Measurements from ENCODE around the gene MAP3K9.

MAP3K9 gene

GRCh38 chr14:70716958-70717357 lies 92.4 kb downstream of the MAP3K9 start:
- H3K36me3 ChIP-seq (ENCODE audit: control insufficient read depth in 5 of 5, insufficient read depth in 5 of 5, low read length in 5 of 5), result no peaks in the 10 kb centered on the region
- H3K4me3 ChIP-seq (ENCODE audit: low read depth in 1 of 5, low read length in 5 of 5), result no peak overlapping the region
- no peaks in the 10 kb centered on the region for H3K27me3 ChIP-seq (ENCODE audit: control insufficient read depth in 5 of 5, insufficient read depth in 4 of 5, low read length in 5 of 5)
- H3K9me3 ChIP-seq (ENCODE audit: control insufficient read depth in 5 of 5, low read length in 5 of 5), result no peaks in the 10 kb centered on the region
- no peak overlapping the region for H3K27ac ChIP-seq (ENCODE audit: low read depth, low read length)
- peaks cover 0 to 10% (median 8%) of the 10 kb centered on the region in 5 donors for H3K4me1 ChIP-seq (ENCODE audit: control insufficient read depth in 5 of 5, insufficient read depth in 5 of 5, low read length in 5 of 5)
- no peak overlapping the region for H3K9ac ChIP-seq (ENCODE audit: low read length in 5 of 5)

GRCh38 chr14:70716483-70716882 lies 92.8 kb downstream of the MAP3K9 start:
- Histone ChIP-seq H3K9ac (ENCODE audit: low read length in 5 of 5) (no peak overlapping the region), H3K9me3 (ENCODE audit: control insufficient read depth in 5 of 5, low read length in 5 of 5) (no peaks in the 10 kb centered on the region), H3K27me3 (ENCODE audit: control insufficient read depth in 5 of 5, insufficient read depth in 4 of 5, low read length in 5 of 5) (no peaks in the 10 kb centered on the region), H3K36me3 (ENCODE audit: control insufficient read depth in 5 of 5, insufficient read depth in 5 of 5, low read length in 5 of 5) (no peaks in the 10 kb centered on the region), H3K4me3 (ENCODE audit: low read depth in 1 of 5, low read length in 5 of 5) (no peak overlapping the region), H3K27ac (ENCODE audit: low read depth, low read length) (no peak overlapping the region), H3K4me1 (ENCODE audit: control insufficient read depth in 5 of 5, insufficient read depth in 5 of 5, low read length in 5 of 5) (peaks cover 0 to 10% (median 6%) of the 10 kb centered on the region in 5 donors)

- H3K4me3 ChIP-seq (ENCODE audit: low read depth in 1 of 5, low read length in 5 of 5), result no peak overlapping the region
- no peak overlapping the region for H3K27ac ChIP-seq (ENCODE audit: low read depth, low read length)
- H3K4me1 ChIP-seq (ENCODE audit: control insufficient read depth in 5 of 5, insufficient read depth in 5 of 5, low read length in 5 of 5), result peaks cover 0 to 10% (median 0%) of the 10 kb centered on the region in 5 donors
- no peaks in the 10 kb centered on the region for H3K36me3 ChIP-seq (ENCODE audit: control insufficient read depth in 5 of 5, insufficient read depth in 5 of 5, low read length in 5 of 5)
- H3K27me3 ChIP-seq (ENCODE audit: control insufficient read depth in 5 of 5, insufficient read depth in 4 of 5, low read length in 5 of 5), result peaks cover 0 to 3% (median 0%) of the 10 kb centered on the region in 5 donors
- H3K9ac ChIP-seq (ENCODE audit: low read length in 5 of 5), result no peak overlapping the region
- no peaks in the 10 kb centered on the region for H3K9me3 ChIP-seq (ENCODE audit: control insufficient read depth in 5 of 5, low read length in 5 of 5)
Observed at GRCh38 chr14:70714055-70714550, 95.2 kb downstream of the MAP3K9 start.

GRCh38 chr14:70713511-70713916 lies 95.8 kb downstream of the MAP3K9 start:
- no peak overlapping the region for H3K4me3 ChIP-seq (ENCODE audit: low read depth in 1 of 5, low read length in 5 of 5)
- no peaks in the 10 kb centered on the region for H3K36me3 ChIP-seq (ENCODE audit: control insufficient read depth in 5 of 5, insufficient read depth in 5 of 5, low read length in 5 of 5)
- H3K27me3 ChIP-seq (ENCODE audit: control insufficient read depth in 5 of 5, insufficient read depth in 4 of 5, low read length in 5 of 5), result peaks cover 0 to 3% (median 0%) of the 10 kb centered on the region in 5 donors
- H3K27ac ChIP-seq (ENCODE audit: low read depth, low read length), result no peak overlapping the region
- no peak overlapping the region for H3K9ac ChIP-seq (ENCODE audit: low read length in 5 of 5)
- no peaks in the 10 kb centered on the region for H3K9me3 ChIP-seq (ENCODE audit: control insufficient read depth in 5 of 5, low read length in 5 of 5)
- peaks cover 0 to 10% (median 0%) of the 10 kb centered on the region in 5 donors for H3K4me1 ChIP-seq (ENCODE audit: control insufficient read depth in 5 of 5, insufficient read depth in 5 of 5, low read length in 5 of 5)

GRCh38 chr14:70713096-70713495 lies 96.2 kb downstream of the MAP3K9 start:
- Histone ChIP-seq H3K4me1 (ENCODE audit: control insufficient read depth in 5 of 5, insufficient read depth in 5 of 5, low read length in 5 of 5) (peaks cover 0 to 10% (median 0%) of the 10 kb centered on the region in 5 donors), H3K4me3 (ENCODE audit: low read depth in 1 of 5, low read length in 5 of 5) (no peak overlapping the region), H3K27ac (ENCODE audit: low read depth, low read length) (no peak overlapping the region), H3K27me3 (ENCODE audit: control insufficient read depth in 5 of 5, insufficient read depth in 4 of 5, low read length in 5 of 5) (peaks cover 0 to 3% (median 0%) of the 10 kb centered on the region in 5 donors), H3K36me3 (ENCODE audit: control insufficient read depth in 5 of 5, insufficient read depth in 5 of 5, low read length in 5 of 5) (no peaks in the 10 kb centered on the region), H3K9me3 (ENCODE audit: control insufficient read depth in 5 of 5, low read length in 5 of 5) (no peaks in the 10 kb centered on the region), H3K9ac (ENCODE audit: low read length in 5 of 5) (no peak overlapping the region)

- H3K27me3 ChIP-seq (ENCODE audit: control insufficient read depth in 5 of 5, insufficient read depth in 4 of 5, low read length in 5 of 5), result peaks cover 0 to 3% (median 0%) of the 10 kb centered on the region in 5 donors
- H3K4me3 ChIP-seq (ENCODE audit: low read depth in 1 of 5, low read length in 5 of 5), result no peak overlapping the region
- peaks cover 0 to 10% (median 0%) of the 10 kb centered on the region in 5 donors for H3K4me1 ChIP-seq (ENCODE audit: control insufficient read depth in 5 of 5, insufficient read depth in 5 of 5, low read length in 5 of 5)
- H3K27ac ChIP-seq (ENCODE audit: low read depth, low read length), result no peak overlapping the region
- H3K9me3 ChIP-seq (ENCODE audit: control insufficient read depth in 5 of 5, low read length in 5 of 5), result no peaks in the 10 kb centered on the region
- no peak overlapping the region for H3K9ac ChIP-seq (ENCODE audit: low read length in 5 of 5)
- no peaks in the 10 kb centered on the region for H3K36me3 ChIP-seq (ENCODE audit: control insufficient read depth in 5 of 5, insufficient read depth in 5 of 5, low read length in 5 of 5)
Observed at GRCh38 chr14:70711451-70711850, 97.9 kb downstream of the MAP3K9 start.

GRCh38 chr14:70709726-70710382 lies 99.5 kb downstream of the MAP3K9 start:
- Histone ChIP-seq H3K9ac (ENCODE audit: low read length in 5 of 5) (no peak overlapping the region), H3K9me3 (ENCODE audit: control insufficient read depth in 5 of 5, low read length in 5 of 5) (no peaks in the 10 kb centered on the region), H3K36me3 (ENCODE audit: control insufficient read depth in 5 of 5, insufficient read depth in 5 of 5, low read length in 5 of 5) (no peaks in the 10 kb centered on the region), H3K4me1 (ENCODE audit: control insufficient read depth in 5 of 5, insufficient read depth in 5 of 5, low read length in 5 of 5) (peaks cover 0 to 10% (median 0%) of the 10 kb centered on the region in 5 donors), H3K4me3 (ENCODE audit: low read depth in 1 of 5, low read length in 5 of 5) (no peak overlapping the region), H3K27me3 (ENCODE audit: control insufficient read depth in 5 of 5, insufficient read depth in 4 of 5, low read length in 5 of 5) (peaks cover 0 to 8% (median 0%) of the 10 kb centered on the region in 5 donors), H3K27ac (ENCODE audit: low read depth, low read length) (no peak overlapping the region)

- Histone ChIP-seq H3K27me3 (ENCODE audit: control insufficient read depth in 5 of 5, insufficient read depth in 4 of 5, low read length in 5 of 5) (peaks cover 0 to 8% (median 0%) of the 10 kb centered on the region in 5 donors), H3K9ac (ENCODE audit: low read length in 5 of 5) (no peak overlapping the region), H3K4me3 (ENCODE audit: low read depth in 1 of 5, low read length in 5 of 5) (no peak overlapping the region), H3K36me3 (ENCODE audit: control insufficient read depth in 5 of 5, insufficient read depth in 5 of 5, low read length in 5 of 5) (no peaks in the 10 kb centered on the region), H3K4me1 (ENCODE audit: control insufficient read depth in 5 of 5, insufficient read depth in 5 of 5, low read length in 5 of 5) (peaks cover 0 to 10% (median 0%) of the 10 kb centered on the region in 5 donors), H3K9me3 (ENCODE audit: control insufficient read depth in 5 of 5, low read length in 5 of 5) (no peaks in the 10 kb centered on the region), H3K27ac (ENCODE audit: low read depth, low read length) (no peak overlapping the region)
Observed at GRCh38 chr14:70708717-70709570, 100.4 kb downstream of the MAP3K9 start.

- Histone ChIP-seq H3K9me3 (ENCODE audit: control insufficient read depth in 5 of 5, low read length in 5 of 5) (no peaks in the 10 kb centered on the region), H3K27me3 (ENCODE audit: control insufficient read depth in 5 of 5, insufficient read depth in 4 of 5, low read length in 5 of 5) (peaks cover 0 to 8% (median 0%) of the 10 kb centered on the region in 5 donors), H3K4me3 (ENCODE audit: low read depth in 1 of 5, low read length in 5 of 5) (no peak overlapping the region), H3K4me1 (ENCODE audit: control insufficient read depth in 5 of 5, insufficient read depth in 5 of 5, low read length in 5 of 5) (peaks cover 0 to 3% (median 0%) of the 10 kb centered on the region in 5 donors), H3K27ac (ENCODE audit: low read depth, low read length) (no peak overlapping the region), H3K36me3 (ENCODE audit: control insufficient read depth in 5 of 5, insufficient read depth in 5 of 5, low read length in 5 of 5) (no peaks in the 10 kb centered on the region), H3K9ac (ENCODE audit: low read length in 5 of 5) (no peak overlapping the region)
Observed at GRCh38 chr14:70707138-70708038, 101.9 kb downstream of the MAP3K9 start.
